SU-DHL-6 (cell line): ENCODE results near the gene AKAP11.

Experiments
- H2AFZ ChIP-seq: fragments of 200-600 bp; sonication (generic); 2 replicates; pipeline ENCODE4 v1.6.1; 2014; ENCODE audit warnings: low read depth, mild to moderate bottlenecking, moderate library complexity, mixed read lengths, antibody characterized with exemption, low read length; ENCODE audit not compliant: severe bottlenecking
- H3F3A ChIP-seq: fragments of 200-600 bp; shearing (Covaris generic); 2 replicates; pipeline ENCODE4 v1.6.0; 2016; ENCODE audit warnings: antibody characterized with exemption, mild to moderate bottlenecking; ENCODE audit not compliant: insufficient read depth
- H3K27ac ChIP-seq: fragments of 200-600 bp; sonication (generic); 2 replicates; pipeline ENCODE4 v1.5.1; 2016; ENCODE audit warnings: low read depth, mild to moderate bottlenecking, low read length, moderate library complexity, mixed read lengths
- H3K27me3 ChIP-seq: fragments of 200-600 bp; sonication (generic), shearing (Covaris generic); 2 replicates; pipeline ENCODE4 v1.6.0; 2014; ENCODE audit warnings: mild to moderate bottlenecking, low read length
- H3K36me3 ChIP-seq: fragments of 200-600 bp; sonication (generic); 2 replicates; pipeline ENCODE4 v1.6.1; 2014; ENCODE audit warnings: mild to moderate bottlenecking, low read length, mixed read lengths
- H3K4me2 ChIP-seq: fragments of 300-600, 200-600 bp; shearing (Covaris generic), sonication (generic); 2 replicates; pipeline ENCODE4 v1.6.0; 2014; ENCODE audit warnings: low read length, low read depth, mild to moderate bottlenecking; ENCODE audit not compliant: poor library complexity, severe bottlenecking
- H3K4me3 ChIP-seq: fragments of 200-600 bp; sonication (generic); 2 replicates; pipeline ENCODE4 v1.5.1; 2014; ENCODE audit warnings: antibody characterized with exemption, low read length, mild to moderate bottlenecking, mixed read lengths; ENCODE audit not compliant: insufficient read depth, poor library complexity, severe bottlenecking
- H3K79me2 ChIP-seq: fragments of 200-600 bp; sonication (generic); 2 replicates; pipeline ENCODE4 v1.6.1; 2014; ENCODE audit warnings: mild to moderate bottlenecking, low read length, moderate library complexity; ENCODE audit not compliant: insufficient read depth
- H3K9ac ChIP-seq: fragments of 200-600 bp; sonication (generic); 2 replicates; pipeline ENCODE4 v1.7.0; 2014; ENCODE audit warnings: mild to moderate bottlenecking, low read length
- H3K9me2 ChIP-seq: fragments of 200-600 bp; sonication (generic); replicated peaks from 2 replicates; pipeline ENCODE4 v1.6.1; 2014; ENCODE audit warnings: low read length; ENCODE audit not compliant: insufficient read depth
- H3K9me3 ChIP-seq: fragments of 200-600 bp; sonication (generic); 2 replicates; pipeline ENCODE4 v1.6.1; 2014; ENCODE audit warnings: low read length, mixed read lengths; ENCODE audit not compliant: insufficient read depth
- H4K20me1 ChIP-seq: fragments of 200-600 bp; sonication (generic); 2 replicates; pipeline ENCODE4 v1.6.1; 2014; ENCODE audit warnings: low read depth, mild to moderate bottlenecking, antibody characterized with exemption, low read length, moderate library complexity, mixed read lengths
- CTCF ChIP-seq: fragments of 200-600 bp; sonication (generic); IDR thresholded peaks from one replicate; pipeline ENCODE4 v1.5.1; 2017; ENCODE audit warnings: antibody characterized with exemption, mild to moderate bottlenecking, low read length, moderate library complexity; ENCODE audit not compliant: insufficient read depth, poor library complexity, severe bottlenecking
- EZH2phosphoT487 ChIP-seq: fragments of 200-600 bp; sonication (generic), shearing (Covaris generic); conservative IDR thresholded peaks from 2 replicates; pipeline ENCODE4 v1.6.1; 2018; ENCODE audit warnings: mild to moderate bottlenecking, antibody characterized with exemption, low read length, moderate library complexity, mixed read lengths

AKAP11 gene

GRCh38 chr13:42280537-42280936 lies 8.6 kb downstream of the AKAP11 start:
- H3K36me3 ChIP-seq = peaks cover 6% of the 10 kb centered on the region; the same call in 1 of the 2 replicates
- no peak overlapping the region for H3K9ac ChIP-seq
- no peak overlapping the region for H2AFZ ChIP-seq
- H3K9me2 ChIP-seq = no peaks in the 10 kb centered on the region
- H3K9me3 ChIP-seq = no peaks in the 10 kb centered on the region
- H3F3A ChIP-seq = peaks cover 6% of the 10 kb centered on the region; the same call in 1 of the 2 replicates
- TF ChIP-seq EZH2phosphoT487 = no peak
- peaks cover 100% of the 10 kb centered on the region for H3K79me2 ChIP-seq
- no peak overlapping the region for H3K4me2 ChIP-seq
- no peaks in the 10 kb centered on the region for H3K27me3 ChIP-seq
- no peaks in the 10 kb centered on the region for H4K20me1 ChIP-seq
- no peak overlapping the region for H3K4me3 ChIP-seq
- H3K27ac ChIP-seq = no peak overlapping the region

- Histone ChIP-seq H3K4me2 (no peak overlapping the region), H3K36me3 (peaks cover 28% of the 10 kb centered on the region; the same call in 1 of the 2 replicates), H3K9ac (no peak overlapping the region), H2AFZ (no peak overlapping the region), H3F3A (peaks cover 3% of the 10 kb centered on the region; the same call in 1 of the 2 replicates), H3K4me3 (no peak overlapping the region), H4K20me1 (no peaks in the 10 kb centered on the region), H3K79me2 (peaks cover 86% of the 10 kb centered on the region), H3K27me3 (no peaks in the 10 kb centered on the region), H3K27ac (no peak overlapping the region), H3K9me3 (no peaks in the 10 kb centered on the region), H3K9me2 (no peaks in the 10 kb centered on the region)
- TF ChIP-seq CTCF (no peak), EZH2phosphoT487 (no peak)
These were observed 11.6 kb downstream of the AKAP11 start for GRCh38 chr13:42283574-42283973.

- H3F3A ChIP-seq = peaks cover 3% of the 10 kb centered on the region; the same call in 1 of the 2 replicates
- no peaks in the 10 kb centered on the region for H3K27me3 ChIP-seq
- H4K20me1 ChIP-seq = no peaks in the 10 kb centered on the region
- H3K36me3 ChIP-seq = peaks cover 33% of the 10 kb centered on the region
- H3K9me2 ChIP-seq = no peaks in the 10 kb centered on the region
- no peak overlapping the region for H3K4me3 ChIP-seq
- no peak overlapping the region for H3K27ac ChIP-seq
- TF ChIP-seq EZH2phosphoT487 (no peak), CTCF (no peak)
- no peak overlapping the region for H2AFZ ChIP-seq
- no peak overlapping the region for H3K9ac ChIP-seq
- H3K79me2 ChIP-seq = peaks cover 86% of the 10 kb centered on the region
- no peaks in the 10 kb centered on the region for H3K9me3 ChIP-seq
- no peak overlapping the region for H3K4me2 ChIP-seq
These were observed 12.1 kb downstream of the AKAP11 start for GRCh38 chr13:42284068-42284467.

GRCh38 chr13:42298392-42298791 lies 26.4 kb downstream of the AKAP11 start:
- no peaks in the 10 kb centered on the region for H4K20me1 ChIP-seq
- H3K9me3 ChIP-seq = no peaks in the 10 kb centered on the region
- H3K9me2 ChIP-seq = no peaks in the 10 kb centered on the region
- H3K36me3 ChIP-seq = peaks cover 71% of the 10 kb centered on the region
- no peaks in the 10 kb centered on the region for H3F3A ChIP-seq
- H3K9ac ChIP-seq = no peak overlapping the region
- H2AFZ ChIP-seq = no peak overlapping the region
- H3K27ac ChIP-seq = no peak overlapping the region
- H3K27me3 ChIP-seq = no peaks in the 10 kb centered on the region
- H3K4me2 ChIP-seq = no peak overlapping the region
- no peak overlapping the region for H3K4me3 ChIP-seq
- TF ChIP-seq EZH2phosphoT487 (no peak), CTCF (no peak)
- H3K79me2 ChIP-seq = no peaks in the 10 kb centered on the region
